Posterior cingulate gyrus (tissue), 11 donors: ENCODE measurements around the gene DCXR.

ENCODE experiments used
- DNase-seq, 10 donors: peaks; one replicate each; pipeline versions ENCODE4 v3.0.0 to v3.0.0-alpha.2; 2020 to 2021; ENCODE audit warnings: mixed read lengths in 3 of 10
- intact Hi-C: fragments of 100-400 bp; cut with DNase I; formaldehyde crosslinking; loops from one replicate; pipeline ENCODE4 v1.15.1; 2023

Gene DCXR

GRCh38 chr17:82015311-82015971 lies 22.1 kb downstream of the DCXR start:
- no peak for DNase-seq
- intact Hi-C loops = no loop called here

GRCh38 chr17:82014971-82015310 lies 22.6 kb downstream of the DCXR start:
- no peak for DNase-seq
- intact Hi-C loops = no loop called here

GRCh38 chr17:82014432-82014831 lies 23.1 kb downstream of the DCXR start:
- peak in 4 of 10 donors; percentile 40 to 93 (median 76) for DNase-seq
- intact Hi-C loops = no loop called here

GRCh38 chr17:82013772-82014321 lies 23.6 kb downstream of the DCXR start:
- no peak for DNase-seq
- intact Hi-C loops = no loop called here

- DNase-seq = peak in 4 of 10 donors; percentile 48 to 83 (median 61)
- intact Hi-C loops = no loop called here
Measured at GRCh38 chr17:82013341-82013740, 24.2 kb downstream of the DCXR start.

- intact Hi-C loops = no loop called here
- no peak for DNase-seq
Measured at GRCh38 chr17:82012640-82013295, 24.7 kb downstream of the DCXR start.

GRCh38 chr17:82012261-82012639 lies 25.2 kb downstream of the DCXR start:
- intact Hi-C loops = no loop called here
- no peak for DNase-seq

- intact Hi-C loops = no loop called here
- no peak for DNase-seq
Measured at GRCh38 chr17:82011617-82012187, 25.8 kb downstream of the DCXR start.

GRCh38 chr17:82010575-82011525 lies 26.6 kb downstream of the DCXR start:
- no peak for DNase-seq
- intact Hi-C loops = no loop called here

- intact Hi-C loops = no loop called here
- DNase-seq = no peak
Measured at GRCh38 chr17:82009413-82009812, 28.1 kb downstream of the DCXR start.

- no peak for DNase-seq
- intact Hi-C loops = no loop called here
Measured at GRCh38 chr17:82008941-82009405, 28.5 kb downstream of the DCXR start.

GRCh38 chr17:82008258-82008940 lies 29.1 kb downstream of the DCXR start:
- intact Hi-C loops = no loop called here

GRCh38 chr17:82007495-82008257 lies 29.8 kb downstream of the DCXR start:
- intact Hi-C loops = no loop called here
- DNase-seq = no peak

More at GRCh38 chr17:82008258-82008940, 29.1 kb downstream of the DCXR start:
- no peak for DNase-seq

GRCh38 chr17:82007228-82007494 lies 30.3 kb downstream of the DCXR start:
- intact Hi-C loops = no loop called here
- no peak for DNase-seq

GRCh38 chr17:82006468-82007227 lies 30.8 kb downstream of the DCXR start:
- peak in 1 of 10 donors; percentile 47 for DNase-seq
- intact Hi-C loops = no loop called here

GRCh38 chr17:82005701-82006348 lies 31.7 kb downstream of the DCXR start:
- DNase-seq = no peak
- intact Hi-C loops = no loop called here

GRCh38 chr17:82004517-82005455 lies 32.7 kb downstream of the DCXR start:
- no peak for DNase-seq

More at GRCh38 chr17:82004517-82005455, 32.7 kb downstream of the DCXR start:
- intact Hi-C loops = no loop called here
